Measurements from ENCODE around the gene GP9.

The GP9 gene

GRCh38 chr3:129025108-129025507 lies 35.5 kb upstream of the GP9 start:
- no peak for DNase-seq
- no peak overlapping the region for H3K4me3 ChIP-seq (ENCODE audit: low read depth, low read length)
- no peak for TF ChIP-seq CTCF (IDR thresholded peaks at IDR 0.05; ENCODE audit: low read depth, low read length)
- H3K9me3 ChIP-seq (ENCODE audit: severe bottlenecking): no peaks in the 10 kb centered on the region
- H3K27ac ChIP-seq: 0 out of 2 replicates have a peak overlapping the region, but pooled peaks have one; percentile 14
- H3K36me3 ChIP-seq: no peaks in the 10 kb centered on the region
- no peaks in the 10 kb centered on the region for H3K27me3 ChIP-seq (ENCODE audit: insufficient read depth, low read depth, severe bottlenecking)

GRCh38 chr3:129025691-129026435 lies 34.7 kb upstream of the GP9 start:
- H3K9me3 ChIP-seq (ENCODE audit: severe bottlenecking): no peaks in the 10 kb centered on the region
- H3K4me3 ChIP-seq (ENCODE audit: low read depth, low read length): no peak overlapping the region
- no peaks in the 10 kb centered on the region for H3K27me3 ChIP-seq (ENCODE audit: insufficient read depth, low read depth, severe bottlenecking)
- peak; percentile 87 for DNase-seq
- TF ChIP-seq CTCF (IDR thresholded peaks at IDR 0.05; ENCODE audit: low read depth, low read length): no peak
- H3K36me3 ChIP-seq: no peaks in the 10 kb centered on the region
- peak overlapping the region; percentile 21; the same call in 1 of the 2 replicates for H3K27ac ChIP-seq

DNA sequence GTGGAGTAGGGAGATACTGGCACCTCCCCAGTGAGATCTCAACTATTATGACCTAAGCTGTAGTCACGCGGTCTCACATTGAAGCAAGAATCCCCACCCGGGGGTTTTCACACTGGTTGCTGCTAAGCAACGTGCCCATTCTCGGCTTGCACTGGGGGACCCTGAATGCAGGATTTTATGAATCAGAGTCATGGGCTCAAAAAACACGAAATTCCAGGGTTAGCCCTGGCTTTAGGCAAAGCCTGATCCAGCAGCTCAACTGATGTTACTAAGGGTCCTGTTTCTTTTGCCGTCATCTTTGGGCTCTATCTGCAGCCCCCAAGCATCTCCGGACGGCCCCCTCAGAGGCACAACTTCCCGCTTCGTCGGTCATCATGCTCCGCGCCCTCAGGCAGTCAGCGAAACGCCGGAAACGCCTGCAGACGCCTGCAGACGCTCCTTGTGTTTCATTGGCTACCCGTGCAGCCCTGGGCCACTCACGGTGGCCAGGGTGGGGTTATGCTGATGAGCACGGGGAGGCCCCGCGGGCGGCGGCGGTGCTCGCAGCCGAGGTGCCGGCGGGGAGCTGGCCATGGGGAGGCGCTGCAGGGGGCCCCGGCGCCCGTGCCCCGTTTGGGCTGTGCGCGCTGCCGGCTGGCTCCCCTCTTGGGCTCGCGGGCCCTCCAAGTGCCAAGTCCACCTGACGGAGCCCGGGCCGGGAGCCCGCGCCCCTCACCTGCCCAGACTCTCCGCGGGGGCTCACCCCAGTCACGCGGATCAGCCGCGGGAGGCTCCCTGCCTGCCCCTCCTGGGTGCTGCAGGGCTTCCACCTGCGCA lies 33.6 kb upstream of the GP9 start:
- H3K27me3 ChIP-seq (ENCODE audit: insufficient read depth, low read depth, severe bottlenecking): no peaks in the 10 kb centered on the region
- TF ChIP-seq CTCF (IDR thresholded peaks at IDR 0.05; ENCODE audit: low read depth, low read length): no peak
- DNase-seq: no peak

DNA sequence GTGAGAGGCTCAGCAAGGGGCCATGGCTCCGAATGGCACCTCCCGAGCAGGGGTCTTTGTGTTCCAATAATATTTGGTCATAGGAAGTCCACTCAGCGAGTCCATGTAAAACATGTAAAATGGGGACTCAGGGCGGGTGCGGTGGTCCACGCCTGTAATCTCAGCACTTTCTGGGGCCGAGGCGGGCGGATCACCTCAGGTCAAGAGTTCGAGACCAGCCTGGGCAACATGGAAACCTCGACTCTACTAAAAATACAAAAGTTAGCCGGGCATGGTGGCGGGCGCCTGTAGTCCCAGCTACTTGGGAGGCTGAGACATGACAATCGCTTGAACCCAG lies 33.1 kb upstream of the GP9 start:
- H3K9me3 ChIP-seq (ENCODE audit: severe bottlenecking): no peaks in the 10 kb centered on the region
- no peak for DNase-seq
- H3K4me3 ChIP-seq (ENCODE audit: low read depth, low read length): no peak overlapping the region
- TF ChIP-seq CTCF (IDR thresholded peaks at IDR 0.05; ENCODE audit: low read depth, low read length): no peak
- H3K27me3 ChIP-seq (ENCODE audit: insufficient read depth, low read depth, severe bottlenecking): no peaks in the 10 kb centered on the region
- H3K36me3 ChIP-seq: no peaks in the 10 kb centered on the region
- no peak overlapping the region for H3K27ac ChIP-seq

More for the DNA sequence above, 33.6 kb upstream of the GP9 start:
- no peaks in the 10 kb centered on the region for H3K36me3 ChIP-seq
- H3K9me3 ChIP-seq (ENCODE audit: severe bottlenecking): no peaks in the 10 kb centered on the region
- no peak overlapping the region for H3K27ac ChIP-seq
- no peak overlapping the region for H3K4me3 ChIP-seq (ENCODE audit: low read depth, low read length)

GRCh38 chr3:129028866-129029265 lies 31.7 kb upstream of the GP9 start:
- Histone ChIP-seq H3K27me3 (ENCODE audit: insufficient read depth, low read depth, severe bottlenecking) (no peaks in the 10 kb centered on the region), H3K4me3 (ENCODE audit: low read depth, low read length) (no peak overlapping the region)
- no peak for TF ChIP-seq CTCF (IDR thresholded peaks at IDR 0.05; ENCODE audit: low read depth, low read length)

More at GRCh38 chr3:129028866-129029265, 31.7 kb upstream of the GP9 start:
- Histone ChIP-seq H3K36me3 (no peaks in the 10 kb centered on the region), H3K27ac (no peak overlapping the region), H3K9me3 (ENCODE audit: severe bottlenecking) (no peaks in the 10 kb centered on the region)
- DNase-seq: no peak
